ENCODE measurements around the gene CDKN2AIP. TPM values are rescaled to one million over a fixed set of nuclear protein-coding genes. Genes with fewer than 3 reads are reported as not detected.
A peak's percentile ranks its signal among the peaks of the same experiment; 100 is the strongest.

Gene CDKN2AIP, protein sequence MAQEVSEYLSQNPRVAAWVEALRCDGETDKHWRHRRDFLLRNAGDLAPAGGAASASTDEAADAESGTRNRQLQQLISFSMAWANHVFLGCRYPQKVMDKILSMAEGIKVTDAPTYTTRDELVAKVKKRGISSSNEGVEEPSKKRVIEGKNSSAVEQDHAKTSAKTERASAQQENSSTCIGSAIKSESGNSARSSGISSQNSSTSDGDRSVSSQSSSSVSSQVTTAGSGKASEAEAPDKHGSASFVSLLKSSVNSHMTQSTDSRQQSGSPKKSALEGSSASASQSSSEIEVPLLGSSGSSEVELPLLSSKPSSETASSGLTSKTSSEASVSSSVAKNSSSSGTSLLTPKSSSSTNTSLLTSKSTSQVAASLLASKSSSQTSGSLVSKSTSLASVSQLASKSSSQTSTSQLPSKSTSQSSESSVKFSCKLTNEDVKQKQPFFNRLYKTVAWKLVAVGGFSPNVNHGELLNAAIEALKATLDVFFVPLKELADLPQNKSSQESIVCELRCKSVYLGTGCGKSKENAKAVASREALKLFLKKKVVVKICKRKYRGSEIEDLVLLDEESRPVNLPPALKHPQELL
- 24.5 and 24.7 TPM in 2 replicates for total RNA-seq (2013; cell fraction: nucleolus; rRNA removed)
- total RNA-seq (2014; rRNA removed) = 16.0 and 18.5 TPM in 2 replicates
- 14.1 and 15.3 TPM in 2 replicates for total RNA-seq (2014; rRNA removed; fragmentation: Illumina TruSeq; extraction: Trizol)
- total RNA-seq (2021) = 16.4 and 17.9 TPM in 2 replicates
- 7.7 TPM for polyA plus RNA-seq (2011; ENCODE audit: low read depth)
- polyA plus RNA-seq (2011; rRNA removed) = 13.8 and 19.6 TPM in 2 replicates
- polyA plus RNA-seq (2011; cell fraction: cytosol; rRNA removed) = 8.2 and 8.8 TPM in 2 replicates
- polyA plus RNA-seq (2011; cell fraction: nucleus; rRNA removed) = 12.6 and 15.3 TPM in 2 replicates
- 10.4 and 10.7 TPM in 2 replicates for polyA plus RNA-seq (2012)
- polyA plus RNA-seq (2014; fragmentation: Illumina TruSeq; extraction: Trizol) = 15.9 and 20.5 TPM in 2 replicates
- polyA plus RNA-seq (2014; fragmentation: Nextera tagmentation; extraction: Ambion mirVana) = 1 to 10 TPM; 6.0 to 9.6 TPM
- polyA plus RNA-seq (2014; rRNA removed) = 13.0 and 17.4 TPM in 2 replicates
- polyA plus RNA-seq (2016; fragmentation: Nextera tagmentation; extraction: Ambion mirVana) = 10 to 100 TPM; 22.0 to 22.7 TPM
- polyA minus RNA-seq (2011; rRNA and poly(A)+ RNA removed) = 15.8 and 17.3 TPM in 2 replicates
- 4.9 TPM in 2 replicates for polyA minus RNA-seq (2011; cell fraction: cytosol; rRNA and poly(A)+ RNA removed)
- 26.8 and 39.6 TPM in 2 replicates for polyA minus RNA-seq (2011; cell fraction: nucleus; rRNA and poly(A)+ RNA removed)
- percentile 95 among the genes with signal in this experiment for Bru-seq, nascent RNA
- BruChase-seq, experiment 1, labeled RNA remaining after a 6-hour chase = percentile 65 among the genes with signal in this experiment
- percentile 89 among the genes with signal in this experiment for BruChase-seq, experiment 2, labeled RNA remaining after a 2-hour chase
- long read RNA-seq, experiment 1, transcript CDKN2AIP-203 (3 exons, 2,721 nt) = major isoform, 14 of 19 reads
- long read RNA-seq, experiment 1, partial matches to known transcripts = 0 of 19 reads
- long read RNA-seq, experiment 1, other reads (novel, unspliced or antisense) = 2 of 19 reads
- long read RNA-seq, experiment 2, transcript CDKN2AIP-203 (3 exons, 2,721 nt) = major isoform, 64 of 106 reads
- long read RNA-seq, experiment 2, transcript CDKN2AIP-201 (3 exons, 2,646 nt) = minor isoform, 29 of 106 reads
- long read RNA-seq, experiment 2, partial matches to known transcripts = 2 of 106 reads
- long read RNA-seq, experiment 2, other reads (novel, unspliced or antisense) = 9 of 106 reads

GRCh38 chr4:183444214-183445096, at the start of gene CDKN2AIP:
Gene CDKN2AIP (plus strand): TSS chr4:183444636. CDS start chr4:183444798, 162 bp downstream.
- WGBS (ENCODE audit: insufficient coverage, insufficient replicate concordance, low lambda C conversion rate, missing lambda C conversion rate) = under 1% methylated on average over 70 of the region's 109 CpGs
- H3K9me3 ChIP-seq (replicated peaks; ENCODE audit: control insufficient read depth, insufficient read depth, low read length) = no peaks in the 10 kb centered on the region
- H3K4me3 ChIP-seq = peak within 1 kb of the TSS; percentile 79
- FAIRE-seq (no peak), DNase-seq (ENCODE audit: low read depth, low spot score) (peak; percentile 60), ATAC-seq (peak; percentile 92)
- ChIA-PET SMC1A (ENCODE audit: uncharacterized antibody, unreplicated experiment) (interaction anchor here (1.0 to 1.2 kb wide), 3 partner anchors 10 to 59 kb away, joined by 3 to 4 read pairs (median 4); no protein-coding TSS in a partner anchor), POLR2A (interaction anchor here (0.5 to 1.4 kb wide), 6 partner anchors 28 to 215 kb away, joined by 3 to 7 read pairs (median 4); partner anchors contain the start of genes RWDD4 and TRAPPC11), RAD21 (ENCODE audit: unreplicated experiment) (no interaction called here), CTCF (interaction anchor here (0.5 to 2.1 kb wide), 3 partner anchors 34 to 39 kb away, joined by 3 to 5 read pairs (median 3); no protein-coding TSS in a partner anchor)
- in situ Hi-C loops (cut with MboI) (no loop called here), intact Hi-C loops (cut with micrococcal nuclease; ENCODE audit: unreplicated experiment) (loop anchor here (2.0 kb wide), 1 partner anchor 60 kb away; the partner anchor contains the start of gene ING2)
- peak within 1 kb of the TSS; percentile 95 for H3K9ac ChIP-seq (ENCODE audit: control insufficient read depth, insufficient read depth, low read length)
- H3K4me1 ChIP-seq (ENCODE audit: control insufficient read depth, insufficient read depth, low read length) = peaks cover 7% of the 10 kb centered on the region
- TSS peak; percentile 61 for BruUV-seq (replicated peaks)
- peaks cover 27% of the 10 kb centered on the region for H3K79me2 ChIP-seq (ENCODE audit: control insufficient read depth, insufficient read depth, low read length)
- no peaks in the 10 kb centered on the region for H3K27me3 ChIP-seq (replicated peaks in 1 of 2; ENCODE audit: control insufficient read depth in 2 of 2, insufficient read depth in 2 of 2, low read length in 1 of 2)
- H2AFZ ChIP-seq (ENCODE audit: control insufficient read depth, low read depth, low read length) = peak within 1 kb of the TSS; percentile 89
- H3K4me2 ChIP-seq (ENCODE audit: control insufficient read depth, insufficient read depth) = peak within 1 kb of the TSS; percentile 83
- H4K20me1 ChIP-seq (ENCODE audit: control insufficient read depth, insufficient read depth) = no peaks in the 10 kb centered on the region
- peaks cover 4 to 13% of the 10 kb centered on the region in 2 experiments; a peak in 3 of 4 replicates for H3K36me3 ChIP-seq (ENCODE audit: control insufficient read depth in 2 of 2, insufficient read depth in 2 of 2, low read length in 1 of 2)
- peak within 1 kb of the TSS; percentile 89 for H3K27ac ChIP-seq (ENCODE audit: control insufficient read depth, insufficient read depth)
- TF ChIP-seq NBN (IDR thresholded peaks at IDR 0.05) (peak; percentile 81), TCF12 (IDR thresholded peaks at IDR 0.05; ENCODE audit: low read depth, low read length) (no peak), SUPT20H (IDR thresholded peaks at IDR 0.05; ENCODE audit: borderline replicate concordance, control insufficient read depth, low read depth, low read length) (no peak), BCL11A (IDR thresholded peaks at IDR 0.05; ENCODE audit: low read depth, low read length) (no peak), ZSCAN29 (IDR thresholded peaks at IDR 0.05) (0 out of 2 replicates have a peak, but pooled peaks have one; percentile 71), ATF3 (IDR thresholded peaks at IDR 0.05; ENCODE audit: borderline replicate concordance, extremely low read depth, low read depth, low read length) (no peak), EP300 (IDR thresholded peaks at IDR 0.05; ENCODE audit: borderline replicate concordance in 1 of 2, control insufficient read depth in 1 of 2, low read depth in 2 of 2, low read length in 2 of 2) (peak in 1 of 2 experiments; percentile 19; a peak in 1 of 4 replicates), GATAD2B (conservative IDR thresholded peaks at IDR 0.05; ENCODE audit: low read depth) (peak; percentile 95), POLR2AphosphoS2 (IDR thresholded peaks at IDR 0.05; ENCODE audit: low read depth, low read length) (peak; percentile 92; the same call in 1 of the 2 replicates), ETV6 (conservative IDR thresholded peaks at IDR 0.05 in 1 of 2, IDR thresholded peaks at IDR 0.05 in 1 of 2; ENCODE audit: borderline replicate concordance in 1 of 2, low read depth in 1 of 2) (no peak), RELA (IDR thresholded peaks at IDR 0.05; ENCODE audit: borderline replicate concordance, partially characterized antibody) (no peak), RAD21 (IDR thresholded peaks at IDR 0.05; ENCODE audit: insufficient read depth, low read depth, low read length) (no peak)

Measured in GM12878 (cell line).